HG02840 (cell line): Measurements from ENCODE around the gene ENAH.
"Not testable (repeated sequence)": the region's sequence is repeated elsewhere in the genome, so short reads cannot be mapped to it uniquely, and the experiment has no call there.

ENCODE experiments used
- ATAC-seq: cut with Tn5 transposase; IDR thresholded peaks from one replicate; pipeline ENCODE4 v1.9.1; 2021; ENCODE audit warnings: mild to moderate bottlenecking, moderate library complexity, moderate number of reproducible peaks; ENCODE audit not compliant: unreplicated experiment, low FRiP score

Gene ENAH

GRCh38 chr1:225477296-225477911 lies 175.5 kb downstream of the ENAH start:
- no peak for ATAC-seq

GRCh38 chr1:225476538-225476988 lies 176.4 kb downstream of the ENAH start:
- no peak for ATAC-seq

GRCh38 chr1:225476100-225476511 lies 176.8 kb downstream of the ENAH start:
- ATAC-seq, result no peak

- ATAC-seq, result peak; percentile 68
Observed at GRCh38 chr1:225474986-225475820, 177.7 kb downstream of the ENAH start.

- no peak for ATAC-seq
Observed at GRCh38 chr1:225474439-225474985, 178.4 kb downstream of the ENAH start.

- not testable (repeated sequence) for ATAC-seq
Observed at GRCh38 chr1:225473676-225474438, 179.1 kb downstream of the ENAH start.

GRCh38 chr1:225473266-225473665 lies 179.7 kb downstream of the ENAH start:
- ATAC-seq, result not testable (repeated sequence)

- ATAC-seq, result no peak
Observed at GRCh38 chr1:225471453-225472301, 181.2 kb downstream of the ENAH start.

- no peak for ATAC-seq
Observed at GRCh38 chr1:225471109-225471452, 181.8 kb downstream of the ENAH start.

GRCh38 chr1:225470211-225471108 lies 182.5 kb downstream of the ENAH start:
- ATAC-seq, result no peak

- no peak for ATAC-seq
Observed at GRCh38 chr1:225469051-225469450, 183.9 kb downstream of the ENAH start.

- no peak for ATAC-seq
Observed at GRCh38 chr1:225468270-225469020, 184.5 kb downstream of the ENAH start.

- ATAC-seq, result peak; percentile 94
Observed at GRCh38 chr1:225467193-225468020, 185.5 kb downstream of the ENAH start.

- ATAC-seq, result no peak
Observed at GRCh38 chr1:225466848-225467192, 186.1 kb downstream of the ENAH start.

GRCh38 chr1:225465793-225466517 lies 187.0 kb downstream of the ENAH start:
- ATAC-seq, result no peak

- ATAC-seq, result no peak
Observed at GRCh38 chr1:225464851-225465792, 187.8 kb downstream of the ENAH start.
